K562 (cell line): ENCODE results near the gene TSR3. TPM values are rescaled to one million over a fixed set of nuclear protein-coding genes. Genes with fewer than 3 reads are reported as not detected.

Source experiments
- ELF4 ChIP-seq: fragments of 450-650 bp; formaldehyde crosslinking; IDR thresholded peaks from 2 replicates; pipeline ENCODE4 v1.4.0; 2022; ENCODE audit warnings: missing genetic modification characterization
- NRF1 ChIP-seq, 2 experiments: fragments of 450-650 bp; IDR thresholded peaks in 1 of 2; conservative IDR thresholded peaks in 1 of 2; 2 replicates each; pipeline ENCODE4 v1.6.1; 2014; ENCODE audit warnings: mild to moderate bottlenecking in 2 of 2
- POLR2H ChIP-seq: IDR thresholded peaks from 2 replicates; pipeline ENCODE4 v1.6.1; 2016; ENCODE audit warnings: missing genetic modification characterization, low read depth, mild to moderate bottlenecking, control low read depth, missing compliant biosample characterization, moderate library complexity
- RBM25 ChIP-seq: fragments of 200-400 bp; formaldehyde crosslinking; IDR thresholded peaks from 2 replicates; pipeline ENCODE4 v1.6.1; 2018; ENCODE audit warnings: low read length, low read depth, moderate library complexity; ENCODE audit not compliant: severe bottlenecking
- SIN3A ChIP-seq, 2 experiments: fragments of 150-350 bp in 1 of 2; IDR thresholded peaks; 2 replicates each; pipeline ENCODE4 v1.6.1; 2011 to 2016; ENCODE audit warnings: borderline replicate concordance in 2 of 2, low read depth in 2 of 2, low read length in 2 of 2, mild to moderate bottlenecking in 2 of 2, moderate library complexity in 2 of 2; ENCODE audit not compliant: control insufficient read depth in 1 of 2
- STAT5A ChIP-seq: IDR thresholded peaks from 2 replicates; pipeline ENCODE4 v1.6.1; 2012; ENCODE audit warnings: low read length, inconsistent platforms, borderline replicate concordance
- ZNF12 ChIP-seq: sonication (generic); formaldehyde crosslinking; IDR thresholded peaks from 2 replicates; pipeline ENCODE4 v1.4.0; 2020; ENCODE audit warnings: mild to moderate bottlenecking, missing genetic modification reagents
- ZNF696 ChIP-seq: fragments of 250-450 bp; sonication (Bioruptor Pico); conservative IDR thresholded peaks from 2 replicates; pipeline ENCODE4 v1.4.0; 2020; ENCODE audit warnings: mild to moderate bottlenecking, moderate library complexity
- ZSCAN29 ChIP-seq: fragments of 450-650 bp; IDR thresholded peaks from 2 replicates; pipeline ENCODE4 v1.6.1; 2017
- polyA plus RNA-seq, 8 experiments: library from polyadenylated mRNA; depleted of rRNA in 4 of 8; stranded (reverse) in 5 of 8; unstranded in 3 of 8; fragments of >200 nt; fragmentation: Nextera tagmentation in 2 of 8; fragmentation: Illumina TruSeq in 1 of 8; extraction: Ambion mirVana in 2 of 8; extraction: Trizol in 1 of 8; gene quantifications; 2 replicates each; pipeline versions ENCODE4 v1.2.1 to v1.2.3, GENCODE V29; 2011 to 2014; ENCODE audit warnings: inconsistent platforms in 1 of 8, missing spikeins in 1 of 8
- total RNA-seq, 7 experiments: library from RNA; depleted of rRNA in 6 of 7; stranded (reverse); fragments of >200 nt in 6 of 7; fragmentation: Illumina TruSeq in 2 of 7; extraction: Trizol in 2 of 7; gene quantifications; 2 replicates each; pipeline versions ENCODE4 v1.2.1 to v1.2.3, GENCODE V29; 2011 to 2021; ENCODE audit warnings: low replicate concordance in 1 of 7
- TF ChIP-seq, protein P1 (sequence below): fragments of 250-450 bp; sonication (Bioruptor Pico); IDR thresholded peaks from 2 replicates; pipeline ENCODE4 v1.5.1; 2021; ENCODE audit warnings: mild to moderate bottlenecking
- TF ChIP-seq, protein P2 (sequence below): IDR thresholded peaks from 2 replicates; pipeline ENCODE4 v1.6.1; 2012; ENCODE audit warnings: low read depth, low read length, improper control_type of control experiment, borderline replicate concordance
- TF ChIP-seq, protein P3 (sequence below): fragments of 250-450 bp; sonication (Bioruptor Pico); IDR thresholded peaks from 2 replicates; pipeline ENCODE4 v1.5.0; 2020; ENCODE audit warnings: mild to moderate bottlenecking, borderline replicate concordance
- TF ChIP-seq, protein P4 (sequence below): IDR thresholded peaks from 2 replicates; pipeline ENCODE4 v1.6.1; 2014; ENCODE audit warnings: antibody characterized with exemption

Gene TSR3
- total and polyA plus RNA-seq, 9 of the 15 experiments (the other 6 are each of a cell fraction or from before 2014, with no cell fraction given) = 1.5 to 74.8 (median 16.5) TPM

DNA sequence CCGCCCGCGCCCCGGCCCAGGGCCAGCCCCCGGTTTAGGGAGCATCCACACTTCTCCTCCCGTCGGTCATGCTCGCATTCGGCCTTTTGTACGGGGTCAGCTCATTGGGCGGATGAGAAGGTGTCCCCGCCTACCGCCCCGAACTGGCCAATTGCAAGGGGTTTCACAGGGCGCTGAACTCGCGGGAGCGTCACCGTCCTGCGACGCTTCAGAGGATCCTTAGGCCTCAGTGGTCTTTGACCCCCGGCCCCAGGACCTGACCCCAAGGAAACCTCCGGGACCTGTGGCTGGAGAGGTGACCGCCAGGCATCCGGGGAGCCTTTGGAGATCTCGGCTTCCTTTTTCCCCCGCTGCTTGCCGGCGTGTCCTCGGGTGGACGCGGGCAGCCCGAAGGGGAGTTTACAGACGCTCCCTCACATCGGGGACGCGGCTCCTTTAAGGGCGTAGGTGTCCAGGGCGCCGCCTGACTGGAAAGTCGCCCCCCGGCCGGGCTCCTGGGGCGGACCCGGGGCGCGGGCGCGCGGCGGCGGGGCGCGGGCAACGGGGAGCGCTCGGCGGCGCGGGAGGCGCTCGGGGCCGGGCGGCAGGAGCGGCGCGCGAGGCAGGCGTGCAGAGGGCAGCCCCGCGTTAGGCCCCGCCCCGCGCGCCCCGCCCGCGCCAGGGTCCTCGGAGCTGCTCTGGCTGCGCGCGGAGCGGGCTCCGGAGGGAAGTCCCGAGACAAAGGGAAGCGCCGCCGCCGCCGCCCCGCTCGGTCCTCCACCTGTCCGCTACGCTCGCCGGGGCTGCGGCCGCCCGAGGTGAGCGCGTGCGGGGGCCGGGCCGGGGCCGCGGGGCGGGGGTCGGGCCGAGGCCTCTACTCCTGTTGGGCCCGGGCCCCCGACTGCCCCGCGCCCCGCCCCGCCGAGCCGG is 42.4 kb downstream of the TSR3 start, which contains the start of gene UBE2I (continued):
- TF ChIP-seq, protein P1, sequence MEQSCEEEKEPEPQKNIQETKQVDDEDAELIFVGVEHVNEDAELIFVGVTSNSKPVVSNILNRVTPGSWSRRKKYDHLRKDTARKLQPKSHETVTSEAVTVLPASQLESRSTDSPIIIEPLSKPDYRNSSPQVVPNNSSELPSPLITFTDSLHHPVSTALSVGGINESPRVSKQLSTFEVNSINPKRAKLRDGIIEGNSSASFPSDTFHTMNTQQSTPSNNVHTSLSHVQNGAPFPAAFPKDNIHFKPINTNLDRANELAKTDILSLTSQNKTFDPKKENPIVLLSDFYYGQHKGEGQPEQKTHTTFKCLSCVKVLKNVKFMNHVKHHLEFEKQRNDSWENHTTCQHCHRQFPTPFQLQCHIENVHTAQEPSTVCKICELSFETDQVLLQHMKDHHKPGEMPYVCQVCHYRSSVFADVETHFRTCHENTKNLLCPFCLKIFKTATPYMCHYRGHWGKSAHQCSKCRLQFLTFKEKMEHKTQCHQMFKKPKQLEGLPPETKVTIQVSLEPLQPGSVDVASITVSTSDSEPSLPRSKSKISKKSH = no peak
- peak; percentile 87 for TF ChIP-seq ZNF12 (CRISPR knock-in tag)
- no peak for TF ChIP-seq ZNF696 (CRISPR knock-in tag)
- no peak; a peak in 1 of 4 replicates for TF ChIP-seq SIN3A (IDR thresholded peaks at IDR 0.05; ENCODE audit: borderline replicate concordance in 2 of 2, control insufficient read depth in 1 of 2, low read depth in 2 of 2, low read length in 2 of 2)
- TF ChIP-seq RBM25 = no peak
- no peak for TF ChIP-seq STAT5A
- TF ChIP-seq NRF1 (conservative IDR thresholded peaks at IDR 0.05 in 1 of 2, IDR thresholded peaks at IDR 0.05 in 1 of 2) = peak in 1 of 2 experiments; percentile 27; a peak in 2 of 4 replicates
- no peak for TF ChIP-seq POLR2H (tag)
- TF ChIP-seq, protein P2, sequence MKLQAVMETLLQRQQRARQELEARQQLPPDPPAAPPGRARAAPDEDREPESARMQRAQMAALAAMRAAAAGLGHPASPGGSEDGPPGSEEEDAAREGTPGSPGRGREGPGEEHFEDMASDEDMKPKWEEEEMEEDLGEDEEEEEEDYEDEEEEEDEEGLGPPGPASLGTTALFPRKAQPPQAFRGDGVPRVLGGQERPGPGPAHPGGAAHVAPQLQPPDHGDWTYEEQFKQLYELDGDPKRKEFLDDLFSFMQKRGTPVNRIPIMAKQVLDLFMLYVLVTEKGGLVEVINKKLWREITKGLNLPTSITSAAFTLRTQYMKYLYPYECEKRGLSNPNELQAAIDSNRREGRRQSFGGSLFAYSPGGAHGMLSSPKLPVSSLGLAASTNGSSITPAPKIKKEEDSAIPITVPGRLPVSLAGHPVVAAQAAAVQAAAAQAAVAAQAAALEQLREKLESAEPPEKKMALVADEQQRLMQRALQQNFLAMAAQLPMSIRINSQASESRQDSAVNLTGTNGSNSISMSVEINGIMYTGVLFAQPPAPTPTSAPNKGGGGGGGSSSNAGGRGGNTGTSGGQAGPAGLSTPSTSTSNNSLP = no peak
- TF ChIP-seq ELF4 (CRISPR knock-in tag) = no peak
- no peak; the same call in 1 of the 2 replicates for TF ChIP-seq ZSCAN29
- TF ChIP-seq, protein P3, sequence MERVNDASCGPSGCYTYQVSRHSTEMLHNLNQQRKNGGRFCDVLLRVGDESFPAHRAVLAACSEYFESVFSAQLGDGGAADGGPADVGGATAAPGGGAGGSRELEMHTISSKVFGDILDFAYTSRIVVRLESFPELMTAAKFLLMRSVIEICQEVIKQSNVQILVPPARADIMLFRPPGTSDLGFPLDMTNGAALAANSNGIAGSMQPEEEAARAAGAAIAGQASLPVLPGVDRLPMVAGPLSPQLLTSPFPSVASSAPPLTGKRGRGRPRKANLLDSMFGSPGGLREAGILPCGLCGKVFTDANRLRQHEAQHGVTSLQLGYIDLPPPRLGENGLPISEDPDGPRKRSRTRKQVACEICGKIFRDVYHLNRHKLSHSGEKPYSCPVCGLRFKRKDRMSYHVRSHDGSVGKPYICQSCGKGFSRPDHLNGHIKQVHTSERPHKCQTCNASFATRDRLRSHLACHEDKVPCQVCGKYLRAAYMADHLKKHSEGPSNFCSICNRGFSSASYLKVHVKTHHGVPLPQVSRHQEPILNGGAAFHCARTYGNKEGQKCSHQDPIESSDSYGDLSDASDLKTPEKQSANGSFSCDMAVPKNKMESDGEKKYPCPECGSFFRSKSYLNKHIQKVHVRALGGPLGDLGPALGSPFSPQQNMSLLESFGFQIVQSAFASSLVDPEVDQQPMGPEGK (CRISPR knock-in tag) = no peak
- TF ChIP-seq, protein P4, sequence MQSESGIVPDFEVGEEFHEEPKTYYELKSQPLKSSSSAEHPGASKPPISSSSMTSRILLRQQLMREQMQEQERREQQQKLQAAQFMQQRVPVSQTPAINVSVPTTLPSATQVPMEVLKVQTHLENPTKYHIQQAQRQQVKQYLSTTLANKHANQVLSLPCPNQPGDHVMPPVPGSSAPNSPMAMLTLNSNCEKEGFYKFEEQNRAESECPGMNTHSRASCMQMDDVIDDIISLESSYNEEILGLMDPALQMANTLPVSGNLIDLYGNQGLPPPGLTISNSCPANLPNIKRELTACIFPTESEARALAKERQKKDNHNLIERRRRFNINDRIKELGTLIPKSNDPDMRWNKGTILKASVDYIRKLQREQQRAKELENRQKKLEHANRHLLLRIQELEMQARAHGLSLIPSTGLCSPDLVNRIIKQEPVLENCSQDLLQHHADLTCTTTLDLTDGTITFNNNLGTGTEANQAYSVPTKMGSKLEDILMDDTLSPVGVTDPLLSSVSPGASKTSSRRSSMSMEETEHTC = no peak
